Adrenal gland (tissue), 5 donors: ENCODE data around the gene EPHA4.

Experiments used
- CTCF ChIP-seq, 6 experiments: fragments of 450-650 bp in 4 of 6; fragments of 200-600 bp in 2 of 6; sonication (generic) in 1 of 6; IDR thresholded peaks; 1 replicate in 5 of 6; 2 replicates in 1 of 6; pipeline versions ENCODE4 v1.5.1 to v1.8.0; 2016 to 2021; ENCODE audit warnings: antibody characterized with exemption in 6 of 6, mild to moderate bottlenecking in 2 of 6, moderate library complexity in 1 of 6
- POLR2A ChIP-seq, 2 donors: fragments of 450-650 bp; IDR thresholded peaks; one replicate each; pipeline ENCODE4 v1.6.1; 2017; ENCODE audit warnings: antibody characterized with exemption in 2 of 2, mild to moderate bottlenecking in 2 of 2, moderate library complexity in 1 of 2
- donor health status: DM: no; HTN: no; CAD: no.

GRCh38 chr2:221465776-221466175, 106.3 kb downstream of the EPHA4 start:
- no peak for TF ChIP-seq POLR2A (IDR thresholded peaks at IDR 0.05)
- no peak for TF ChIP-seq CTCF (IDR thresholded peaks at IDR 0.05)
